CD4-positive, alpha-beta T cell treated with Interleukin-6 for 4 hours (primary cell): ENCODE results near the gene SPDYE2B.
"Not testable (repeated sequence)": the region's sequence is repeated elsewhere in the genome, so short reads cannot be mapped to it uniquely, and the experiment has no call there.

ENCODE experiments used
- DNase-seq: peaks from one replicate; pipeline ENCODE4 v3.0.0-alpha.2; 2020; ENCODE audit warnings: mixed read lengths

Gene SPDYE2B

DNA sequence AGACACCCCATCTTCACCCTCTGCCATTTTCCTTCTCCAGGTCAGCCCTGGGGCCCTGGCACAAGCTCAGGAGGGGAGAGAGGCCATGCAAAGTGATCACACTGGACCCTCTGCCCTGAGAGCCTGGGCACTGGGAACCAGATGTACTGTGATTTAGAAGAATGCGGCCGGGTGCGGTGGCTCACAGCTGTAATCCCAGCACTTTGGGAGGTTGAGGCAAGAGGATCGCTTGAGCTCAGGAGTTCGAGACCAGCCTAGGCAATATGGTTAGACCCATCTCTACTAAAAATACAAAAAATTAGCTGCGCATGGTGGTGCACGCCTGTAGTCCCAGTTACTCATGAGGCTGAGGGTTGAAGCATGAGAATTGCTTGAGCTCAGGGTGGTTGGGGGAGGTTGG, 2.3 kb upstream of the SPDYE2B start:
- DNase-seq: not testable (repeated sequence)

- not testable (repeated sequence) for DNase-seq
Observed at GRCh38 chr7:102664765-102665164, 14.6 kb downstream of the SPDYE2B start.

GRCh38 chr7:102666850-102667249, 16.7 kb downstream of the SPDYE2B start:
- DNase-seq: not testable (repeated sequence)

DNA sequence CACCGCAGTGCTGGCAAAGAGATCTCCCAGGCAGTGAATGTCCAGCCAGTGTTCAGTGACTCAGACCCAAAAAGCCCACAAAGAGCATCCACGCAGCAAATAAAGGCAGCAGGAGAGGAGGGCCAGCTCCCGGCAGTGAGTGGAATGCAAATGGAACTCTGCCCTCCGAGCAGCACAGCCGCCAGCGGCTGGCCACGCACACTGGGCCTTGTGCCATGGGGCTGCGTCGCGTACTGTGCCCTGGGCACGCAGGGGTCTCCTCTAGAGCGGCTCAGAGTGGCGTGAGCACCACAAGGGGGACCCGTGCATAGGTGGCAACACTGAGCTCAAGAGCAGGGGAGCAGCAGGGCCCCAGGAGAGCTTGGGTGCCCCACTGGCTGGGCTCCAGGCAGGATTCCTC, 17.4 kb downstream of the SPDYE2B start:
- DNase-seq: not testable (repeated sequence)

DNA sequence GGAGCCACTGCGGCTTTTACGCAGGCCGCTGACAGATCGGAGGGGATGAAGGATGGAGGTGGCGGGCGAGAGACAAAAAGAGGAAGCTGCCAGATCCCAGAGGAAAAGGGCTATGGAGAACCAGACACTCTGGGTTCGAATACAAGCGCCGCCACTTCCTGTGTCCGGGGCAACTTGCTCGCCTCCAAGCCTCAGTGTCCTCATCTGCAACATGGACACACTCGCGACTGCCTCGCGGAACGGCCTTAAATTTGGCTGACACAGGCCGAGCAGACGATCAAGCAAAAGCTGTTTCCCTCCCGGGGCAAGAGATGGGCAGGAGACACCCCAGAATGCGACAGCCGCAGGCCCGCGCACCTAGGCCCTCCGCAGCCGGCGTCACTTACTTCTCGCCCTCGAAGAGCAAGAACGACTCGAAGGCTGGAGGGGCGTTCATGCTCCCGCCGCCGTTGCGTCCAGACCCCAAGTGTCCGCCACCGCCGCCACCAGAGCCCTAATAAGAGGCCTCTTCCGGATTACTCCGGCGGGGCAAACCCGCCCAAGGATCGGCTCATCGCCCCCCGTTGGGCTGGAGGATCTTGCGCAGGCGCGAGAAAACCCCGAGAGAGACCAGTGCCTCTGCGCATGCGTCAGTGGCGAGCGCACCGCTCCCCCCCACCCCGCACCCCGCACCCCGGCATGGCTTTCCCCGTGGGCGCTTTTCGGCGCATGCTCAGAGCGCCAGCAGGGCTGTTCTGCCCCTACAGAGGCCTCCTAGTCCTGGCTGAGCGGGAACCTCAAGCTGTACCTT, 21.2 kb downstream of the SPDYE2B start, which contains the start of gene POLR2J2:
TSS of gene POLR2J2 (minus strand) at position 498 of the 790 bp plus-strand sequence. CDS start at position 436, 62 bp downstream.
- DNase-seq: peak; percentile 2

DNA sequence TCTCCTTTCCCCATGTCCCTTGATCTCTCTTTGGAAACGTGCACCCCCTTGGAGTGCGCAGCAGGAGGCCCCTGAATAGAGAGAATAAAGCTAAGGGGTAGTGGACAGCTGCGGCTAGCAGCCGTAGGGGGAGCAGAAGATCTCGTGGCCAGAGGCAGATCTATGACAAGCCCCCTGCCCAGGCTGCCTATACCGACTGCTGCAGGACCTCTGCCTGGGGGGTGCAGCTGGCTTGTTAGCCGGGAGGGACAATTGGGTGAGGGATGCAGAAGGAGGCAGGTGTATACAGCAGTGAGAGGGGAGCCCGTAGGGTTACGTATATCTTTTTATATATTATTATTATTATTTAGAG, 21.8 kb downstream of the SPDYE2B start:
- not testable (repeated sequence) for DNase-seq

GRCh38 chr7:102673447-102674067, 23.4 kb downstream of the SPDYE2B start:
- DNase-seq: not testable (repeated sequence)

DNA sequence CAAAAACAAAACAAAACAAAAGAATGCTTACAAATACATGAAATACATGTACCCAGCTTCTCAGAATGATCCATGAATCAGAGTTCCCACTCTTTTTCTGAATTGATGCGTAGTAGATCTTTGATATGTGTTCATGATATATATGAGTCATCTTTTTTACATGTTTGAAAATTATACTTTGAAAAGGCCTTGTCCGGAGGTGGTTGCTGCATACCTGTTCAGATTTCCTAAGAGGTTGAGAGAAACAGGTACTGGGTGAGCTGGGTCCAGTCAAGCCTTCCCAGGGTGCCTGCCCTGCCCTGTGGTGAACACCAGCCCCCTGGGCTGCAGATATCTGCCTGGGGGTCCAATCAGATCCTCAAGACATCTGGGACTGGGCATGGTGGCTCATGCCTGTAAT, 25.4 kb downstream of the SPDYE2B start:
- not testable (repeated sequence) for DNase-seq

- DNase-seq: not testable (repeated sequence)
Observed at GRCh38 chr7:102680780-102681179, 30.7 kb downstream of the SPDYE2B start.

DNA sequence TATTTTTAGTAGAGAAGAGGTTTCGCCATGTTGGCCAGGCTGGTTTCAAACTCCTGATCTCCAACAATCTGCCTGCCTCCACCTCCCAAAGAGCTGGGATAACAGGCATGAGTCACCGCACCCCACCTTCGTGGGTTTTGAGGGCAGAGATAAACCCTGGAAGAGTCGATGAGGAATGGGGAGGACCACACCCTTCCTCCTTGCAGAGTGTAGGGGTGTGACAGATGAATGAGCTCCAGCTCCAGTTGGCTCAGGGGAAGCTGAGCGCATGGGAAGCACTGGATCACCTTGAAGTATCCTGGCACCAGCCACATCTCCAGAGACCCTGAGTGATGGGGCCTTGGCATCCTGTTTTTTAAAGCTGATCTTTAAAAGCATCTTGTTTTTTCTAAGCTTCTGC, 32.4 kb downstream of the SPDYE2B start:
- DNase-seq: not testable (repeated sequence)

DNA sequence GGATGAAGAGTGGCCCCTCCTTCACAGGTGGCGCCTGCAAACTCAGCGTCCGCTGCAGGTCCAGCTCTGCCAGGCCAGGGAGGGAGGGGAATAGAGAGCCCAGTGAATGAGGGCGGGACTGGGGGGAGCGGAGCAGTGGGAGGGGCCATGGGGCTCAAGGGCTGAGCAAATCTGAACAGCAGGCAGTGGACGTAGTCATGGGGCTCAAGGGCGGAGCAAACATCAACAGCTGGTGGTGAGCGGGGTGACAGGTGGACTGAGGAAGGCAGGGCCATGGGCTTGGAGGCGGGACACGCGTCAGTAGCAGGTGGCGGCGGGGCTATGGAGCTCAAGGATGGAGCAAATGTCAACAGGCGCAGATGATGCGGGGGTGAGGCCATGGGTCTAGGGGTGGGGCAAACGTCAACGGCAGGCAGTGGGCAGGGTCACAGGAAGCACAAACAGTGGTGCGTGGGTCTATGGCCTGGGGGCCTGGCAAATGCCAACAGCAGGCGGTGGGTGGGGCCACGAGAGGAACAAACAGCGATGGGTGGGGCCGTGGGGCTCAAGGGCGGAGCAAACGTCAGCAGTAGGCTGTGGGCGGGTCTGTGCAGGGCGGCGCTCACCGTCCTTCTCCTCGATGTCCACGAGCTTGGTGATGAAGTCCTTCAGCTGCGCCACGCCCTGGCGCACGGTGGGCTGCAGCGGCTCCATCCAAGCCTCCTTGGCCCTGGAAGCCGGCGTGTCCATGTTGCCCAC, 38.3 kb downstream of the SPDYE2B start:
- not testable (repeated sequence) for DNase-seq

DNA sequence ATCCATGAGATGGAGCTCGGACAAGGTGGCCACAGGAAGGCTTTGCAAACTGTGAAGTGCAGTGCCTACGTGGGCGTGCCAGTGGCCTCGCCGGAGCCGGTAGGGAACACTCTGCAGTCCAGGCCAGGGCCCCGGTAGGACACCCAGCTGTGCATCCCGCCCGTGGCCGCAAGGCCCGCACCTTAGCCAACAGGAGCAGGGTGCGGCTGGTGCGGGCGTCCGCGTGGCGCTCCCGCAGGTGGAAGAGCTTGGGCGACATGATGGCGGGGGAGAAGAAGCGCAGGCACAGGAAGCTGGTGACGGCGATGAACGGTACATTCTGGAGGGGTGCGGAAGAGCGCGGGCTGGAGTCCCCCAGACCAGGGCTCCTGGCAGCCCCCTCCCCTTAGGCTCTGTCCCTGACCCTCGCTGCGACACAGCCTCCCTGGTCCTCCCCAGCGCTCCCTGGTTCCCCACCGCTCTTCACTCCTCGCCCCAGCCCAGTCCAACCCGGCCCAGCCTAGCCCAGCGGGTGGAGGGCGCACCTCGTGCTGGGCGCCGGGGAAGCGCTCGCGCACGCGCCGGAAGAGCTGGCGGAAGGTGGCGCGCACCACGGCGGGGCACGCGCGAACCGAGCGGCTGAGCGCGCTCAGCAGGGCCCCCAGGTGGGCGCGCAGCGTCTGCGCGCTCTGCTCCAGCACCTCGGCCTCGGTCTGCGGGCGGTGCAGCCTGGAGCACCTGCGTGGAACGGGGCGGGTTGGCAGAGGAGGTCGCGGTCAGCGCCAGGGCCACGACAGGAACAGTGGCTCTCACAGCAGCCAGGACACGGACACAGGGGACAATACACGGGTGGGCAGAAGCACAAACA, 39.5 kb downstream of the SPDYE2B start:
- not testable (repeated sequence) for DNase-seq

GRCh38 chr7:102690602-102691001, 40.5 kb downstream of the SPDYE2B start:
- DNase-seq: not testable (repeated sequence)

GRCh38 chr7:102694008-102694407, 43.9 kb downstream of the SPDYE2B start:
- DNase-seq: not testable (repeated sequence)

DNA sequence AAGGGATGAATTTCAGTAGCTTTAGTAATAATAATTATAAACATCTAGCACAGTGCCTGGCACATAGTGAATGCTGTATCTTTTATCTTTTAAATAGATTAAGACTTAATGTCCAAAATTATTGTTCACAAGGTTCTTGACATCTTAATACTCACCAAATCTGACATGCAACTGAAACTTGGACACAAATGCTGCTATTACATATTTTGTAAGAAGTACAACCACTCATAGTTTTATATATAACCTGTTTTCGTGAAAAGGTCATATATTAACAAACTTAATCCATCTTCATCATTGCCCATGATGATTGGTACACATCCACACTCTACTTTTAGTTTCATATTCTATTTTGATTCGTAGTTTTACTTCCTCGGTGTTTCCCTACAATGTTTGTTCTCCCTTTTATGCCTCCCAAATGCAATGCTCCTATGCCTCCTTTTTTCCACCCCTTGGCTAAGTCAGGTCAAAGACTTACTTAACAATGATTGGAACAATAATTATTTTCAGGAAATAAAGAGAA, 45.0 kb downstream of the SPDYE2B start:
- not testable (repeated sequence) for DNase-seq

- DNase-seq: not testable (repeated sequence)
Observed at GRCh38 chr7:102696009-102696408, 45.9 kb downstream of the SPDYE2B start.

GRCh38 chr7:102697642-102698512, 47.8 kb downstream of the SPDYE2B start:
- not testable (repeated sequence) for DNase-seq

- not testable (repeated sequence) for DNase-seq
Observed at GRCh38 chr7:102698962-102699750, 49.0 kb downstream of the SPDYE2B start.
